Suppressor macrophage treated with lipopolysaccharide for 1 hour (primary cell): ENCODE data around the gene CERS3.
"Not testable (repeated sequence)": the region's sequence is repeated elsewhere in the genome, so short reads cannot be mapped to it uniquely, and the experiment has no call there.

ENCODE experiments used
- DNase-seq, 3 donors: peaks; one replicate each; pipeline ENCODE4 v3.0.0-alpha.2; 2020 to 2022

The CERS3 gene

GRCh38 chr15:100463515-100463914 lies 65.2 kb downstream of the CERS3 start:
- DNase-seq, result no peak

- no peak for DNase-seq
These were observed 67.7 kb downstream of the CERS3 start for GRCh38 chr15:100461049-100461448.

GRCh38 chr15:100457201-100457600 lies 71.5 kb downstream of the CERS3 start:
- DNase-seq, result no peak

GRCh38 chr15:100454148-100454547 lies 74.6 kb downstream of the CERS3 start:
- no peak for DNase-seq

- DNase-seq, result no peak
These were observed 80.3 kb downstream of the CERS3 start for GRCh38 chr15:100448481-100448880.

- DNase-seq, result not testable (repeated sequence)
These were observed 87.7 kb downstream of the CERS3 start for GRCh38 chr15:100441063-100441462.

- DNase-seq, result no peak
These were observed 89.2 kb downstream of the CERS3 start for GRCh38 chr15:100439514-100439913.

GRCh38 chr15:100438570-100438969 lies 90.2 kb downstream of the CERS3 start:
- peak; percentile 41 to 56 (median 54) for DNase-seq

- no peak for DNase-seq
These were observed 91.5 kb downstream of the CERS3 start for GRCh38 chr15:100437261-100437660.

GRCh38 chr15:100434561-100434960 lies 94.2 kb downstream of the CERS3 start:
- no peak for DNase-seq

- DNase-seq, result no peak
These were observed 94.7 kb downstream of the CERS3 start for GRCh38 chr15:100434038-100434437.

GRCh38 chr15:100433304-100433703 lies 95.4 kb downstream of the CERS3 start:
- peak in 2 of 3 donors; percentile 1 for DNase-seq

GRCh38 chr15:100430411-100430810 lies 98.3 kb downstream of the CERS3 start:
- no peak for DNase-seq

- DNase-seq, result no peak
These were observed 99.5 kb downstream of the CERS3 start for GRCh38 chr15:100429116-100429728.

GRCh38 chr15:100426937-100427336 lies 101.8 kb downstream of the CERS3 start:
- no peak for DNase-seq

- DNase-seq, result peak in 2 of 3 donors; percentile 19 to 25
These were observed 123.6 kb downstream of the CERS3 start for GRCh38 chr15:100405179-100405578.

GRCh38 chr15:100400996-100401395 lies 127.8 kb downstream of the CERS3 start:
- DNase-seq, result no peak

GRCh38 chr15:100394736-100395440 lies 133.9 kb downstream of the CERS3 start:
- peak; percentile 33 to 72 (median 63) for DNase-seq

- no peak for DNase-seq
These were observed 135.7 kb downstream of the CERS3 start for GRCh38 chr15:100393008-100393407.

GRCh38 chr15:100385300-100386050 lies 143.3 kb downstream of the CERS3 start:
- peak in 1 of 3 donors; percentile 37 for DNase-seq

- DNase-seq, result no peak
These were observed 144.7 kb downstream of the CERS3 start for GRCh38 chr15:100384108-100384410.

GRCh38 chr15:100383302-100384107 lies 145.2 kb downstream of the CERS3 start:
- DNase-seq, result peak; percentile 46 to 51 (median 49)

GRCh38 chr15:100373942-100374341 lies 154.8 kb downstream of the CERS3 start:
- no peak for DNase-seq
